ENCODE data around the gene RGS21.
A peak's percentile ranks its signal among the peaks of the same experiment; 100 is the strongest.
"Not testable (repeated sequence)": the region's sequence is repeated elsewhere in the genome, so short reads cannot be mapped to it uniquely, and the experiment has no call there.

The RGS21 gene

DNA sequence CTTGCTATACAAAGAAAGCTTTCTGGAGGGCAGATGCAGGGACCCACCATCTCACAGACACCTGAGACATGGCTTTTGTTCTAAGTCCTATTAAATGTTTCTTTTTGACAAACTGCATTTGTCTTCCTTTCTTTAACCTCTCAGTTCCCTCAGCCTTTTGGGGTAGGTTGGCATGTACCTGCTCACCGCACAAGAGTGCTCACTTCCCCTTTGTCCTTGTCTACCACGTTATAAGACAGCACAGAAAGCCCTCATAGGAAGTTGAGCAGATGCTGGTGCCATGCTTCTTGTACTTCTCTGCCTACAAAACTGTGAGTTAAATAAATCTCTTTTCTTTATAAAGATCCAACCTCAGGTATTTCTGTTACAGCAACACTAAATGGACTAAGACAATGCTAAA is 31.9 kb upstream of the RGS21 start:
- Histone ChIP-seq H2BK5ac (ENCODE audit: low read length) (no peak overlapping the region), H3K4ac (ENCODE audit: low read depth, low read length) (no peak overlapping the region), H3K56ac (ENCODE audit: low read length) (no peak overlapping the region), H2AK5ac (ENCODE audit: low read length) (no peak overlapping the region), H3K4me1 (ENCODE audit: control insufficient read depth, low read depth, low read length) (no peaks in the 10 kb centered on the region), H3K4me2 (ENCODE audit: low read length) (no peak overlapping the region), H4K8ac (ENCODE audit: low read depth, low read length) (no peak overlapping the region), H3K36me3 (ENCODE audit: control insufficient read depth, insufficient read depth, low read length) (no peaks in the 10 kb centered on the region), H3K27me3 (ENCODE audit: insufficient read depth, low read length, poor library complexity) (no peaks in the 10 kb centered on the region), H3K79me2 (ENCODE audit: control insufficient read depth, insufficient read depth, low read length) (no peaks in the 10 kb centered on the region), H3K23ac (ENCODE audit: low read length) (no peak overlapping the region), H3K27ac (ENCODE audit: low read depth, low read length) (no peak overlapping the region), H3K18ac (ENCODE audit: low read length) (no peak overlapping the region), H3K79me1 (ENCODE audit: low read length) (no peaks in the 10 kb centered on the region), H2BK15ac (replicated peaks; ENCODE audit: low read depth) (no peak overlapping the region), H2BK120ac (ENCODE audit: low read depth, low read length) (no peak overlapping the region), H3K4me3 (ENCODE audit: low read length) (no peak overlapping the region), H4K5ac (ENCODE audit: low read length) (no peak overlapping the region), H3K9ac (ENCODE audit: low read length) (no peak overlapping the region)
- no peak for DNase-seq
- WGBS (ENCODE audit: extremely low coverage, insufficient coverage, low lambda C conversion rate), result no CpG with 5 or more reads among the region's 2 CpGs

DNA sequence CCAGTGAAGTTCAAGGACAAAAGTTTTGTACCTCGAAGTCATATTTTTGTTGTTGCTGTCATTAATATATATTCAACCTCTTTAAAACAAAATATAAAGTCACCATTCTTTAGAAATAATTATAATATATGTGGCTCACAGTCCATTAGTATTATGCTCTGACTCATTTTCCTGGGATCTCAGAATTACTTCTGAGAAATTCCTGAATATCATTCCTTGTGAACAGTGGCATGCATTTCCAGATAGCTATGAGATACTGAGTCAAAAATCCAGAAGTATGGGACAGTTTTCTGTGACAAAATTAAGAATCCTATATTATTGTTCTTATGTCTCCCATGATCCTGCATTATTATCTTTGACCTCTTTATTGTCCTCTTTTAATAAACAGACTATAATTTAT is 13.8 kb upstream of the RGS21 start:
- Histone ChIP-seq H2BK120ac (ENCODE audit: low read depth, low read length) (no peak overlapping the region), H3K4me2 (ENCODE audit: low read length) (no peak overlapping the region), H2BK15ac (replicated peaks; ENCODE audit: low read depth) (no peak overlapping the region), H2AK5ac (ENCODE audit: low read length) (no peak overlapping the region), H3K79me1 (ENCODE audit: low read length) (no peaks in the 10 kb centered on the region), H3K27ac (ENCODE audit: low read depth, low read length) (no peak overlapping the region), H4K8ac (ENCODE audit: low read depth, low read length) (no peak overlapping the region), H4K5ac (ENCODE audit: low read length) (no peak overlapping the region), H3K18ac (ENCODE audit: low read length) (no peak overlapping the region), H3K79me2 (ENCODE audit: control insufficient read depth, insufficient read depth, low read length) (no peaks in the 10 kb centered on the region), H3K4me3 (ENCODE audit: low read length) (no peak overlapping the region), H3K4me1 (ENCODE audit: control insufficient read depth, low read depth, low read length) (no peaks in the 10 kb centered on the region), H3K23ac (ENCODE audit: low read length) (no peak overlapping the region), H3K4ac (ENCODE audit: low read depth, low read length) (no peak overlapping the region), H3K9ac (ENCODE audit: low read length) (no peak overlapping the region), H3K36me3 (ENCODE audit: control insufficient read depth, insufficient read depth, low read length) (no peaks in the 10 kb centered on the region), H3K56ac (ENCODE audit: low read length) (no peak overlapping the region), H2BK5ac (ENCODE audit: low read length) (no peak overlapping the region), H3K27me3 (ENCODE audit: insufficient read depth, low read length, poor library complexity) (no peaks in the 10 kb centered on the region)
- no CpG with 5 or more reads among the region's 1 CpG for WGBS (ENCODE audit: extremely low coverage, insufficient coverage, low lambda C conversion rate)
- DNase-seq, result no peak

DNA sequence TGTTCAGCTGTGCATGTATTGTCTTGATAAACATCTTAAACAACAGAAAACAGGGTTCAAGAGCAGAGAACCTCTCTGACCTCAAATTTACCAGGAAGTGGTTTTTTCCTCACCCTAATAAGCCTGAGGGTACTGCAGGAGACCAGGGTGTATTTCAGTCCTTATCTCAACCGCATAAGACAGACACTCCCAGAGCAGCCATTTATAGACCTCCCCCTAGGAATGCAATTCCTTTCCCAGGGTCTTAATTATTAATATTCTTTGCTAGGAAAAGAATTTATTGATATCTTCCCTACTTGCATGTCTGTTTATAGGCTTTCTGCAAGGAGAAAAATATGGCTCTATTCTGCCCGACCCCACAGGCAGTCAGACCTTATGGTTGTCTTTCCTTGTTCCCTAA is 8.5 kb upstream of the RGS21 start:
- not testable (repeated sequence) for H3K79me2 ChIP-seq (ENCODE audit: control insufficient read depth, insufficient read depth, low read length); H2BK5ac ChIP-seq (ENCODE audit: low read length); H3K9ac ChIP-seq (ENCODE audit: low read length); H3K36me3 ChIP-seq (ENCODE audit: control insufficient read depth, insufficient read depth, low read length); H3K27me3 ChIP-seq (ENCODE audit: insufficient read depth, low read length, poor library complexity); H2BK120ac ChIP-seq (ENCODE audit: low read depth, low read length); H3K4me1 ChIP-seq (ENCODE audit: control insufficient read depth, low read depth, low read length); H3K4ac ChIP-seq (ENCODE audit: low read depth, low read length); H2AK5ac ChIP-seq (ENCODE audit: low read length); H3K56ac ChIP-seq (ENCODE audit: low read length); DNase-seq; H3K4me2 ChIP-seq (ENCODE audit: low read length); H3K4me3 ChIP-seq (ENCODE audit: low read length); H3K79me1 ChIP-seq (ENCODE audit: low read length); H3K23ac ChIP-seq (ENCODE audit: low read length); H2BK15ac ChIP-seq (replicated peaks; ENCODE audit: low read depth); H4K5ac ChIP-seq (ENCODE audit: low read length); H3K18ac ChIP-seq (ENCODE audit: low read length); H4K8ac ChIP-seq (ENCODE audit: low read depth, low read length); H3K27ac ChIP-seq (ENCODE audit: low read depth, low read length)
- WGBS (ENCODE audit: extremely low coverage, insufficient coverage, low lambda C conversion rate), result no CpG with 5 or more reads among the region's 2 CpGs

DNA sequence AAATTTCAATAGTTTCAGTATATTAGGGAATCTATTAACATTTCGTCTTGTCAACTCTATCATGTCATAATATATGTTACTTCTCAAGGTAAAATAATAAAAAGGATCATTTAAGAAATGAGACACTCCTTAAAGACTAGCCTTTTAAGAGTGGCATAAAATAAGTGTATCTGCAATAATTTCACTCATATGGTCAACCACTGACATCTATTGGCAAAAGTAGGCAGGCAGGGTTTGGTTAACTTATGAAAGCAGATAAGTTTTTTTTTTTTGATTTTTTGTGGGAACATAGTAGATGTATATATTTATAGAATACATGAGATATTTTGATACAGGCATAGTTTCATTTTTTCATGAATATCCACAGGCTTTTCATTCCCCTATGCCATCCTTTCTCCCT is 5.5 kb upstream of the RGS21 start:
- Histone ChIP-seq H3K4ac (ENCODE audit: low read depth, low read length) (no peak overlapping the region), H3K18ac (ENCODE audit: low read length) (no peak overlapping the region), H2BK5ac (ENCODE audit: low read length) (no peak overlapping the region), H3K36me3 (ENCODE audit: control insufficient read depth, insufficient read depth, low read length) (no peaks in the 10 kb centered on the region), H3K4me1 (ENCODE audit: control insufficient read depth, low read depth, low read length) (no peaks in the 10 kb centered on the region), H2BK15ac (replicated peaks; ENCODE audit: low read depth) (no peak overlapping the region), H3K79me2 (ENCODE audit: control insufficient read depth, insufficient read depth, low read length) (no peaks in the 10 kb centered on the region), H3K56ac (ENCODE audit: low read length) (no peak overlapping the region), H3K27me3 (ENCODE audit: insufficient read depth, low read length, poor library complexity) (no peaks in the 10 kb centered on the region), H3K23ac (ENCODE audit: low read length) (no peak overlapping the region), H3K9ac (ENCODE audit: low read length) (no peak overlapping the region), H4K8ac (ENCODE audit: low read depth, low read length) (no peak overlapping the region), H3K4me2 (ENCODE audit: low read length) (no peak overlapping the region), H3K79me1 (ENCODE audit: low read length) (no peaks in the 10 kb centered on the region), H3K27ac (ENCODE audit: low read depth, low read length) (no peak overlapping the region), H2BK120ac (ENCODE audit: low read depth, low read length) (no peak overlapping the region), H2AK5ac (ENCODE audit: low read length) (no peak overlapping the region), H4K5ac (ENCODE audit: low read length) (no peak overlapping the region), H3K4me3 (ENCODE audit: low read length) (no peak overlapping the region)
- DNase-seq, result peak; percentile 11
- WGBS (ENCODE audit: extremely low coverage, insufficient coverage, low lambda C conversion rate), result no CpG with 5 or more reads among the region's 1 CpG

DNA sequence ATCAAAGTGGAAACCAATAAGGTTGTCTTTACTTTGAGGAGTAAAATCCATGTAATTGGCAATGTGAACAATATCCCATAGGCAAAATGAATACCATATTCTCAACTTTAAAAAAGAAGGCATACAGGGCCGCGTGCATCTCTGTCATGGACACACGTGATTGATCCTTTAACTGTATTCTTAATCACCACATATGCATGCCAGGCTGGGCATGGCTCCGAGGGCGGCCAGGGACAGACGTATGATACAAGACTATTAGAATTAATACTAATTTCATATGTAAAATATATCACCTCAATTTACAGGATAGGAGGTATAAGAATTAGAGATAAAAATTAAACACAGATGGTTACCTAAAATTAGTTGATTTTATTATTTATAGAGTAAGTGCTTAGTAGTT is 11.2 kb downstream of the RGS21 start:
- Histone ChIP-seq H2BK5ac (ENCODE audit: low read length) (no peak overlapping the region), H2BK15ac (replicated peaks; ENCODE audit: low read depth) (no peak overlapping the region), H3K79me1 (ENCODE audit: low read length) (no peaks in the 10 kb centered on the region), H2BK120ac (ENCODE audit: low read depth, low read length) (no peak overlapping the region), H3K56ac (ENCODE audit: low read length) (no peak overlapping the region), H3K4me3 (ENCODE audit: low read length) (no peak overlapping the region), H3K79me2 (ENCODE audit: control insufficient read depth, insufficient read depth, low read length) (no peaks in the 10 kb centered on the region), H3K23ac (ENCODE audit: low read length) (no peak overlapping the region), H3K4ac (ENCODE audit: low read depth, low read length) (no peak overlapping the region), H3K36me3 (ENCODE audit: control insufficient read depth, insufficient read depth, low read length) (no peaks in the 10 kb centered on the region), H4K5ac (ENCODE audit: low read length) (no peak overlapping the region), H3K9ac (ENCODE audit: low read length) (no peak overlapping the region), H4K8ac (ENCODE audit: low read depth, low read length) (no peak overlapping the region), H3K27me3 (ENCODE audit: insufficient read depth, low read length, poor library complexity) (no peaks in the 10 kb centered on the region), H3K4me2 (ENCODE audit: low read length) (no peak overlapping the region), H2AK5ac (ENCODE audit: low read length) (no peak overlapping the region), H3K18ac (ENCODE audit: low read length) (no peak overlapping the region), H3K27ac (ENCODE audit: low read depth, low read length) (no peak overlapping the region), H3K4me1 (ENCODE audit: control insufficient read depth, low read depth, low read length) (no peaks in the 10 kb centered on the region)
- WGBS (ENCODE audit: extremely low coverage, insufficient coverage, low lambda C conversion rate), result no CpG with 5 or more reads among the region's 6 CpGs
- DNase-seq, result no peak

DNA sequence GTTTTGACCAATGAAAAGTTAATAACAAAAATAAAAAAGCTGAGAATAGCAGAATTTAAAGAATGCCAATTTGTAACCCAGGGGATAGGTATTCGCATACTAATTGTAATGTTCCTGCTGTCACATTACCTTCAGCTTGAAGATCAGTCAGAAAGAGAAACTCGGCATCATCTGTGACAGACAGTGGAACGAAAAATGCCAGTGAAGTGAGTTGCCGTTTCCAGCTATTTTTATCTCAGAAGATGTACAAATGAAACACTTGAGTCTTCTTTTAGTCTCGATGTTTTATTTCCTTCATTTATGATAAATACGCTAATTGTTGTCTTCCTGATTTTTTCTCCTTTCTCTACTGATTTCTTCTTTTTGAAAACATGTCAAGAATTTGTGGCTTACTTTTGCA is 26.1 kb downstream of the RGS21 start:
- H3K27ac ChIP-seq (ENCODE audit: low read depth, low read length), result no peak overlapping the region
- H3K9ac ChIP-seq (ENCODE audit: low read length), result no peak overlapping the region
- H3K36me3 ChIP-seq (ENCODE audit: control insufficient read depth, insufficient read depth, low read length), result no peaks in the 10 kb centered on the region
- no peaks in the 10 kb centered on the region for H3K79me1 ChIP-seq (ENCODE audit: low read length)
- H3K56ac ChIP-seq (ENCODE audit: low read length), result no peak overlapping the region
- H2BK120ac ChIP-seq (ENCODE audit: low read depth, low read length), result no peak overlapping the region
- H3K79me2 ChIP-seq (ENCODE audit: control insufficient read depth, insufficient read depth, low read length), result no peaks in the 10 kb centered on the region
- no peak overlapping the region for H3K4me3 ChIP-seq (ENCODE audit: low read length)
- H3K18ac ChIP-seq (ENCODE audit: low read length), result no peak overlapping the region
- peak; percentile 22 for DNase-seq
- H3K27me3 ChIP-seq (ENCODE audit: insufficient read depth, low read length, poor library complexity), result no peaks in the 10 kb centered on the region
- no peak overlapping the region for H4K8ac ChIP-seq (ENCODE audit: low read depth, low read length)
- no peak overlapping the region for H2BK15ac ChIP-seq (replicated peaks; ENCODE audit: low read depth)
- no peak overlapping the region for H2BK5ac ChIP-seq (ENCODE audit: low read length)
- no peak overlapping the region for H3K4ac ChIP-seq (ENCODE audit: low read depth, low read length)
- no CpG with 5 or more reads among the region's 6 CpGs for WGBS (ENCODE audit: extremely low coverage, insufficient coverage, low lambda C conversion rate)
- H3K4me1 ChIP-seq (ENCODE audit: control insufficient read depth, low read depth, low read length), result peaks cover 3% of the 10 kb centered on the region
- H3K4me2 ChIP-seq (ENCODE audit: low read length), result no peak overlapping the region
- no peak overlapping the region for H3K23ac ChIP-seq (ENCODE audit: low read length)
- no peak overlapping the region for H4K5ac ChIP-seq (ENCODE audit: low read length)
- no peak overlapping the region for H2AK5ac ChIP-seq (ENCODE audit: low read length)
